Smooth muscle cell (in vitro differentiated cells): ENCODE results near the gene TSPAN5. TPM values are rescaled to one million over a fixed set of nuclear protein-coding genes. Genes with fewer than 3 reads are reported as not detected.

Source experiments
- DNase-seq: peaks from one replicate; lab custom pipeline; 2025; ENCODE audit not compliant: unreplicated experiment; lab: John Stamatoyannopoulos, UW
- H2AFZ ChIP-seq: fragments of 200-600 bp; sonication (generic); 2 replicates; pipeline ENCODE4 v1.6.0; 2016; ENCODE audit warnings: antibody characterized with exemption, low read depth, mild to moderate bottlenecking
- H3F3A ChIP-seq: fragments of 200-600 bp; sonication (generic); 2 replicates; pipeline ENCODE4 v1.6.0; 2017; ENCODE audit warnings: antibody characterized with exemption, low read depth
- H3K27ac ChIP-seq: fragments of 200-600 bp; sonication (generic); 2 replicates; pipeline ENCODE4 v1.5.1; 2016; ENCODE audit warnings: low read depth, mild to moderate bottlenecking
- H3K27me3 ChIP-seq: fragments of 200-600 bp; sonication (generic); 2 replicates; pipeline ENCODE4 v1.6.1; 2016; ENCODE audit warnings: low read depth, mild to moderate bottlenecking
- H3K36me3 ChIP-seq: fragments of 200-600 bp; sonication (generic); 2 replicates; pipeline ENCODE4 v1.5.1; 2016; ENCODE audit warnings: low read depth
- H3K4me1 ChIP-seq: fragments of 200-600 bp; sonication (generic); 2 replicates; pipeline ENCODE4 v1.5.1; 2016; ENCODE audit warnings: low read depth
- H3K4me2 ChIP-seq: fragments of 200-600 bp; sonication (generic); 2 replicates; pipeline ENCODE4 v1.6.0; 2016; ENCODE audit warnings: mild to moderate bottlenecking
- H3K4me3 ChIP-seq: fragments of 200-600 bp; sonication (generic); 2 replicates; pipeline ENCODE4 v1.5.1; 2016; ENCODE audit warnings: mild to moderate bottlenecking
- H3K79me2 ChIP-seq: fragments of 200-600 bp; sonication (generic); 2 replicates; pipeline ENCODE4 v1.6.0; 2016; ENCODE audit warnings: low read depth, mild to moderate bottlenecking
- H3K9ac ChIP-seq: fragments of 200-600 bp; sonication (generic); 2 replicates; pipeline ENCODE4 v1.6.0; 2016; ENCODE audit warnings: low read depth
- H3K9me3 ChIP-seq: fragments of 200-600 bp; sonication (generic); replicated peaks from 2 replicates; pipeline ENCODE4 v1.5.1; 2016; ENCODE audit warnings: low read depth
- H4K20me1 ChIP-seq: fragments of 200-600 bp; sonication (generic); 2 replicates; pipeline ENCODE4 v1.6.0; 2016; ENCODE audit warnings: low read depth
- CTCF ChIP-seq: fragments of 200-600 bp; sonication (generic); IDR thresholded peaks from 2 replicates; pipeline ENCODE4 v1.5.1; 2017; ENCODE audit warnings: borderline replicate concordance, mild to moderate bottlenecking, antibody characterized with exemption; ENCODE audit not compliant: insufficient read depth, poor library complexity, severe bottlenecking
- WGBS: methylation state at CpG from one replicate; pipeline ENCODE4 v1.1.7; 2016; ENCODE audit warnings: low lambda C conversion rate; 5-methylcytosine and 5-hydroxymethylcytosine counted together
- polyA plus RNA-seq: library from polyadenylated mRNA; unstranded; fragments of >200 nt; fragmentation: Nextera tagmentation; extraction: Ambion mirVana; gene quantifications from 2 replicates; pipeline ENCODE4 v1.2.1, GENCODE V29; 2016
- total RNA-seq: library from RNA; depleted of rRNA; stranded (reverse); fragments of >200 nt; gene quantifications from 2 replicates; pipeline ENCODE4 v1.2.3, GENCODE V29; 2014

Gene TSPAN5
- total and polyA plus RNA-seq, 2 experiments from 2014 or later: 28.3 to 35.8 TPM

- H3K27me3 ChIP-seq: no peaks in the 10 kb centered on the region
- H3K79me2 ChIP-seq: peaks cover 99% of the 10 kb centered on the region
- 88% methylated on average over 5 of the region's 5 CpGs for WGBS
- no peaks in the 10 kb centered on the region for H3K9me3 ChIP-seq
- H2AFZ ChIP-seq: no peak overlapping the region
- H3K4me3 ChIP-seq: no peak overlapping the region
- H4K20me1 ChIP-seq: peaks cover 14% of the 10 kb centered on the region
- H3K36me3 ChIP-seq: no peaks in the 10 kb centered on the region
- TF ChIP-seq CTCF: no peak
- no peak for DNase-seq
- no peak overlapping the region for H3K27ac ChIP-seq
- H3K4me1 ChIP-seq: peaks cover 19% of the 10 kb centered on the region
- no peak overlapping the region for H3K9ac ChIP-seq
- H3F3A ChIP-seq: peaks cover 5% of the 10 kb centered on the region
- no peak overlapping the region for H3K4me2 ChIP-seq
Observed at GRCh38 chr4:98638661-98639060, 19.8 kb downstream of the TSPAN5 start.

GRCh38 chr4:98634061-98634460 is 24.4 kb downstream of the TSPAN5 start:
- no peaks in the 10 kb centered on the region for H3K9me3 ChIP-seq
- WGBS: 91% methylated on average over 1 of the region's 1 CpG
- no peaks in the 10 kb centered on the region for H3F3A ChIP-seq
- no peak overlapping the region for H3K27ac ChIP-seq
- no peaks in the 10 kb centered on the region for H3K27me3 ChIP-seq
- H3K4me1 ChIP-seq: peaks cover 10% of the 10 kb centered on the region
- no peak overlapping the region for H2AFZ ChIP-seq
- TF ChIP-seq CTCF: no peak
- no peaks in the 10 kb centered on the region for H3K36me3 ChIP-seq
- no peak for DNase-seq
- H3K9ac ChIP-seq: no peak overlapping the region
- no peak overlapping the region for H3K4me2 ChIP-seq
- no peak overlapping the region for H3K4me3 ChIP-seq
- H4K20me1 ChIP-seq: peaks cover 18% of the 10 kb centered on the region
- H3K79me2 ChIP-seq: peaks cover 99% of the 10 kb centered on the region

DNA sequence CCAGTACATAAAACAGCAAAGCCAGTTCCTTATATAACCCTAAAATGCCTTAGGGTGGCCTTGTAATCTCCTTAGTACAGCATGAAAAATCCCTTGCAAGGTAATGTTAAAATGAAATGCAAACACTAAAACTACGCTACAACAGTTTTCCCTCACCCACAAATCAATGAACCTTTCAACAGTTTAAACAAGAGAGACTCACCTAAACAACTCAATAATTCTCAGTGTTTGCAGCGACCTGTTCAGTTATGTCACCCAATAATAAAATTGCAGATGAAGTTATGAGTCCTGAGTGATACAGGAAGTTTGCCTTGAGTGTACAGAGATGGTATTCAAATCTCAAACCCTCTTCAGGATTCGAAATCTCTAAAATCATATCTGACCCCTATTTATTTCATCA is 25.3 kb downstream of the TSPAN5 start:
- Histone ChIP-seq H3K79me2 (peaks cover 99% of the 10 kb centered on the region), H3K4me3 (no peak overlapping the region), H2AFZ (no peak overlapping the region), H3K9me3 (no peaks in the 10 kb centered on the region), H3K27me3 (no peaks in the 10 kb centered on the region), H4K20me1 (peaks cover 18% of the 10 kb centered on the region), H3K4me1 (peaks cover 10% of the 10 kb centered on the region), H3K4me2 (no peak overlapping the region), H3K27ac (no peak overlapping the region), H3K9ac (no peak overlapping the region), H3K36me3 (no peaks in the 10 kb centered on the region), H3F3A (peaks cover 7% of the 10 kb centered on the region)
- WGBS: 97% methylated on average over 3 of the region's 3 CpGs
- no peak for TF ChIP-seq CTCF
- DNase-seq: no peak

DNA sequence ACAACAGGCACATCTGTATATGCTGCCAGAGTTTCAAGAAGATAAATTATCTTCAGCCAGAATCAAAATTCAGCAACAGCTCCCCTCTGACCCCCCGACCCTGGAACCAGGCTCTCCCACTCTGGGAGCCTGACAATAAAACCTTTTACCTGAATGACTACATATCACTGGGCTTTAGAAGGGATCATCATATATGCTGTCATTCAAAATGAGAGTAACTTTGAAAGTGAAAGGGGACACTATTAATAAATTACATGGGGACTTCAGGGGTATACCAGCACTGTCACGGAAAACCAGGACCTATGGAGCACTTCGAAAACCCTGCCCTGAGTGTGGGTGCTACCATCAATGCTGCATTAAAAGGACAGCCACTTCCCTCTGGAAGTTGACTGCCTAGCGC is 26.2 kb downstream of the TSPAN5 start:
- Histone ChIP-seq H3F3A (peaks cover 10% of the 10 kb centered on the region), H3K36me3 (no peaks in the 10 kb centered on the region), H3K79me2 (peaks cover 99% of the 10 kb centered on the region), H3K9ac (no peak overlapping the region), H3K4me2 (no peak overlapping the region), H4K20me1 (peaks cover 18% of the 10 kb centered on the region), H3K27me3 (no peaks in the 10 kb centered on the region), H3K4me3 (no peak overlapping the region), H3K9me3 (no peaks in the 10 kb centered on the region), H2AFZ (no peak overlapping the region), H3K27ac (no peak overlapping the region), H3K4me1 (peaks cover 19% of the 10 kb centered on the region)
- 89% methylated on average over 4 of the region's 4 CpGs for WGBS
- DNase-seq: no peak
- TF ChIP-seq CTCF: no peak
